GM18508 (cell line): ENCODE results near the gene JKAMP.

Experiments used
- ATAC-seq: cut with Tn5 transposase; IDR thresholded peaks from one replicate; pipeline ENCODE4 v1.9.1; 2021; ENCODE audit warnings: moderate number of reproducible peaks; ENCODE audit not compliant: insufficient read depth, unreplicated experiment

The JKAMP gene

DNA sequence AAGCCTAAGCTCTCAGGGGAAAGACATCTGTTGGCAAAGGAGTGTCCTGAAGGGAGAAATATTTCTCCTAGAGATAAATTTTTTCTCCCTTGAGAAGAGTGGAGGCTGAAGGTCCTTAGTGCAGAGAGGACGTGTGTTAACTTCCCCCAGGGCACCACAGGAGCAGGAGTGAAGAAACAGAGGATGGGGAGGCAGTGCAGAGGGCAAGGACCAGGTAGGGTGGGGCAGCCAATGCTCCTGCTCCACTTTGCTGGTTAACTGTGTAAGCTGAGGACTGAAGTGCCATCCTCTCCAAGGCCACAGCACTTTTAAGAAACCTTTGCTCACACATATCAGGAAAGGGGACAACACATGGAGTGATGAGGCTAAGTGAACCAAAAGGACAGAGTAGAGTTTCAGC lies 4.2 kb upstream of the JKAMP start:
- ATAC-seq: no peak

DNA sequence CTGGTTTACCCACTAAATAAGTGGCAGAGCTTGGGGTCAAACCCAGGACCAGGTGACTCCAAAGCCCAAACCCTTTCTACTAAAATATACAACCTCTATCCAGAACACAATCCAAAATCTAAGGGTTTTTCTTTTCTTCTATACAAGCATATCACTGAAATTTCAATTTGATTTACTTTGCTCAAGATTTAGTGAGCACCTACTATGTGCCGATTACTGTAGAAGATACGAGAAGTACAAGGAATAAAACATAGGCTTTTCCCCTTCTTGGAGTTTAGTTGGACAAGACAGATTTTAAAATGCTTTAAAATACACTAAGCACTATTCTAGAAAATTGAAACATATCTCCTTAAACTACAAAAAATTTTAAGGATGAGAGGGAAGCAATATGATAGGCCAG lies 2.9 kb upstream of the JKAMP start:
- ATAC-seq: no peak

DNA sequence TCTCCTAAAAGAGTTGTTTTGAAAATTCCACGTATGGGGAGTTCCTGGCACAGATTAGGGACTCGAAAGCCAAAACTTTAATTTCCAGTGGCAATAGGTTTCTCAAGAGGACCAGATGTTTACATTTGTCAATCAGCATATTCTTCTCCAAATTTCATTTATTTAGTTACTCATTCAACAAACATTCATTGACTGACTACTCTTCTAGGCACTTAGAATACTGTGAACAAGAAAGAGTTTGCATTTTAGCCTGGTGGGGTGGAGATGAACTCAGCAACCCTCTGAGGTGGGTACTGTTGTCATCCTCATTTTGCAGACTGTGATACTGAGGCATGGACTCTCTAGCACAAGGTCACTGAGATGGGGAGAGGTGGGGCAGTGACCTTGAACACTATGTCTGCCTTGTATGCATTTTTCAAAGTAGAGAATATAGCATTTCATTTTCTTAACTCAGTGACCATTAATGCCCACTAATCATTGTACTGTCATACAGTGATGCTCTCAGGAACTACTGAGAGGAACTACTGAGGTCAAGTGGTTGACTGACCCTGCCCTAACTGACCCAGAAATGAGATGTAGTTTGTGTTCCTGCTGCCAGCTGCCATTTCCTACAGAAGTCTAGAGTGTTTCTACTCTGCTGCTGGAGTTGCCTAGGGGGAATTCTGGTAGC lies 2.3 kb upstream of the JKAMP start:
- no peak for ATAC-seq

DNA sequence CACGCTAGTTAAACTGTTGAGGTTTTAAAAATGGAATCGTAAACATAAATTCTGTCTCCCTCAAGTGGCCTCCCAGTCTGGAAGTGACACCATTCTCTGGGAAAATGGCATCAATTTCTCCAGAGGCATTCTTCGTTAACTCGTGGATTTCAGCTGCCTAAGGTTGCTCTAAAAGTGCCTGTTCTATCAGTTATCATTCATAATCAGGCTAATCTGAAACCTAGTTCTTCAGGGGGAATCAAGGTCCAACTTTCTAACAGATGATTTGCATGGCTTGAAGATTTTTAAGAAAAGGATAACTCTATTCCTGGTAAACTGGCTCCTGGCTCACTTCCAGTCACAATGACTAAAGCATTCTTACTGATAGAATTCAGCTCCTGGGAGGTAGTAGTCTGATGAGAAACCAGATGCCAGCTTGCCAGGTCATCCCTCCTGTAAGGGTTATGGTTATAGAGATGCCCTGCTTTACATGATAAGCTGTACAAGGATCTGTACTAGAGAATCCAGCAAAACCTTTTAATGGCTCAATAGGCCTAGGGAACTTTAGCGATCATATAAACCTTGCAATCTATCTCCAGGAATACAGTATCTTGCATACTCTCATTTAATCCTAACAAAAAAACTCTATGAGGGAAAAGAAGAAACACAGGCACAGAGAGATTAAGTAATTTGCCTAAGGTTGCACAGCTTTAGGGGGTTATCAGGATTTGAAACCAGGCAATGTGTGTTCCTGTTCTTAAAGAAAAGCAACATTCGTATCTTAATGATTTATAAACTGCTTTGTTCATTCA lies 1.6 kb upstream of the JKAMP start:
- no peak for ATAC-seq

DNA sequence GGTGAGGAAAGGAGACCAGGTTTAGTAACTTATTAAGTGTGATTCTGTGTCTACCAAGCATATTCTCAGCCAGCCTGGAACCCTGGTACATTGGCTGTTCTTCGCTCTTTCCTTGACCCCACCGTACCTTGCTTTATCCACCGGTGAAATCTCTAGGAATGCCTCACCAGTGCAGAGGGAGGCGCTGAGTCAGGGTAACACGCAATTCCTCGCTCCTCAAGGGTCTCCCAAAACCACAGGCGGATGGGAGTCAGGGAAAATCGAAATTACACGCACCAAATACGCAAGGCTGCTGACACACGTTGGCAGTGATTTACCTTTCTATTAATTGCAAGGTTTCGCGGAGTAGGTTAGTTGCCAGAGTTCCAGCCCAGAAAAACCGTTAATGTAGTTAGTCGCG lies 954 bp upstream of the JKAMP start:
- no peak for ATAC-seq

DNA sequence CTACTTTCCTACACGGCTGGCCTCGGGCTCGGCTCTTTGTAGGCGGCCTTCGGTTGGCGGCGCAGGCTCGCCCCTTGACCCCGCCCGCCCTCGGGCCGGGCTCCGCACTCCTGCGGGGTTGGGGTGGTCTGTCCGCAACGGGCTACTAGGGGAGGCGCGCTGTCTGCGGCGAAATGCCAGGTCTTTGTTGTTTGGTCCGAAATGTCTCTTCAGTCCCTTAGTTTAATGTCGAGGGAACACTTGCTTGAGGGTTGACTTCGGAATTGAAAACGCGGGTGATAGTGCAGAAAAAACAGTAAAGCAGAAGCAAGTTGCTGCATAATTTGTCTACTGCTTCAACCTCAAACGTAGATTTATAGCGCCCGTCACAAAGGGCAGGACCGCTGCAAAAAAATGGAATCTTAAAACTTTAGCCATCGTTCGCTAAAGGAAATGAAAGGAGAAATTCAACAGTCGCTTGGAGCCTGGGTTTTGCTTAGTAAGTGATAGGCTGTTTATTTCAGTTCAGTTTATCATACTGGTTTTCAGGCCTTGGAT lies 390 bp downstream of the JKAMP start:
- peak; percentile 33 for ATAC-seq

DNA sequence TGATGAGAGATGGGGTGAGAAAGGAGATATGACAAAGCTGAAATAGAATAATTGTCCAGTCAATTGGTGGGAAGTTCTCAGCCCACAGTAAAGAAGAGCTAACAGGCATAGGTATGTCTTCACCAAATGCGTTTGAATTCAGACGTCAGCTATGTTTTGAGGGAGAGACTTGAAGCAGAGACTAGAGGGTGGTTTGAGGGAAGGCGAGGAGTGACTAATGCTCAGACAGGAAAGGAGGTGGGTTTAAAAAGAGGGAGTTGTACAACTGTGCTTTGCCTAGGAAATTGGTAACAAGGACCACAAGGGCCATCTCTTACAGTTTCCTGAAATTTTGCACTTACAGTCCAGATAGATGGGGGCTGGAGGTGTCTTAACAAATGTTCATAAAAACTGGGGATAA lies 6.4 kb downstream of the JKAMP start:
- no peak for ATAC-seq

GRCh38 chr14:59492384-59492783 lies 8.1 kb downstream of the JKAMP start:
- ATAC-seq: no peak

DNA sequence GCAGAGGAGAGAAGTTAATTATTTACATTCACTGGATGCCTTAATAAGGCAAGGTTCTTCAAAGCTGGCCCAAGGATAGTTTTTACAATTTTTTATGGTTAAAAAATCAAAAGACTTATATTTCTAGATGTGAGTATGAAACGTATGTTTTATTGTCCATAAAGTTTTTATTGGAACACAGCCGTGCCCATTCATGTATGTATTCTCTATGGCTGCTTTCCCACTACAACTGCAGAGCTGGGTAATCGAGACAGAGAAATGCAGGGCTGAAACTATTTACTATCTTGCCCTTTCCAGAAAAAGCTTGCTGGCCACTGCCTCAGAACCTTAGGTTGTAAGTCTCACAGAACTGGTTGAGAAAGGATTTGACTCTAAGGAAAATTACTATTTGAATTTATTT lies 16.4 kb downstream of the JKAMP start:
- ATAC-seq: no peak

DNA sequence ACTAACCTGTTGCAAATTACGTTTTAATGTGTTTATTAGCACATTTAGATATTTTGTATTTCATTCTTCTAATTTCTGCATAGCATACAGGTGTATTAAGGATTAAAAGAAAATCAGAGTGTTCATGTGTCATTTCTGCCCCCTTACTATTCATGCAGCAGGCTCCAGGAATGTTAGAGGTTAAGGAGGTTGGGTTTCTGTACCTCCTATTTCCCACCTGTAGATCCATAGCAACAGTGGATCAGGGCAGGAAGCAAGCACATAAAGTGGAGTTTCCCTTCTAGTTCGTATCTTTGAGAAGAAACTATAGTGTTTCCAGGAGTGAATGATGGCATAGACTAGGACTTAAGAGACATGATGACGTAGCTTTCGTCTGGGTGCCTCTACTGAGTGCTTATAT lies 18.9 kb downstream of the JKAMP start:
- ATAC-seq: no peak

GRCh38 chr14:59507063-59507751 lies 22.9 kb downstream of the JKAMP start:
- peak; percentile 60 for ATAC-seq

- no peak for ATAC-seq
These were observed 23.4 kb downstream of the JKAMP start for GRCh38 chr14:59507752-59508103.

DNA sequence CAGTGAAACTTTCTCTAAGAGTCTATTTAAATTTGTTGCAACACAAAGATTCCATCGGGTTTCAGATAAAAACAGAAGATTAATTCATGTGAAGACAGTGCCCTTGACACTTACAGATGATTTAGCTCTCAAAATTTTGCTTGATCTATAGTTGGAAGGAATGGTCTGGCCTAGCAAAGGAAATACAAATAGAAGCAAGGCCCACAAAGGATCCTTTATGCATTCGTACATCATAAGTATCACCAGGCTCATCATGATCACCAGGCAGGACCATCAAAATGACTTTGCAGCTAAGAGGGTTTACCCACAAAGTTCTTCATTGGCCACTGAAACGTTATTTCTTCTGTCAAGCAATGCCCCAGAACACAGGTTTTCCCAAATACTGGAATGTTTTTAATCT lies 24.8 kb downstream of the JKAMP start:
- no peak for ATAC-seq

GRCh38 chr14:59510001-59510400 lies 25.7 kb downstream of the JKAMP start:
- ATAC-seq: no peak

- ATAC-seq: no peak
These were observed 26.6 kb downstream of the JKAMP start for GRCh38 chr14:59510966-59511365.

GRCh38 chr14:59511916-59512575 lies 27.7 kb downstream of the JKAMP start:
- no peak for ATAC-seq

- ATAC-seq: no peak
These were observed 35.9 kb downstream of the JKAMP start for GRCh38 chr14:59520224-59520623.

GRCh38 chr14:59529189-59529588 lies 44.9 kb downstream of the JKAMP start:
- ATAC-seq: no peak

DNA sequence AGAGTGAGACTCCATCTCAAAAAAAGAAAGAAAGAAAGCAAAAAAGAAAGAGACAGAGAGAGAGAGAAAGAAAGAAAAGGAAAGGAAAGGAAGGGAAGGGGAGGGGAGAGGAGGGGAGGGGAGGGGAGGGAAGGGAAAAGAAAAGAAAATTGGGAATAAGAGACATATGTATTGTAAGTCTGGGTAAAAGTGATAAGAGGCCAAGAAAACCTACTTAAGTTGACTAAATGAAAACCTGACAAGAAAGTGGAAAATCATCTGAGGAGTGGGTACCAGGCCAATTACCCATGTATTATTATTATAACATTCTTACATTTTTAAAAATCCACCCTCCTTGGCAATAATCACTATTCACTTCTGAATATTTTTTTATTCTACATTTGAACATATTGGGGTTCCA lies 46.0 kb downstream of the JKAMP start:
- ATAC-seq: no peak

DNA sequence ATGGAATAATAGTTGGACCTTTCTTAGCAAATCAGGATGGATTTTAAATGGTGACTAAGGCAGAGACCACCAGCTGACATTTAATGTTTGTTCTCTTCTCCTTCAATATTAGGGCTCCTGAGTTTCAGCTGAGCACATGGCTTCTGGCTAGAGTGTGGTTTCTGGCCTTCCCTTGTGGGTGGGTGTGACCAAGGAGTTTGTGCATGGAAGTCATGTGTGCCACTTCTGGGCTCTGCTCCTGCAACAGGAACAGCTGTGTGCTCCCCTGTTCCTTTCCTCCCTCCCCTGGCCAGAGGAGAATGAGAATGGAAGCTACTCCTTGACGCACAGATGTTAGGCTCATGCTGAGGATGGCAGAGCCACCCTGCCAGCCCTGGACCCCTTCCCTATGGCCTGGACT lies 48.1 kb downstream of the JKAMP start:
- no peak for ATAC-seq
